ENCODE results near the gene ZNF787. TPM values are rescaled to one million over a fixed set of nuclear protein-coding genes. Genes with fewer than 3 reads are reported as not detected.

Gene ZNF787
- total and polyA plus RNA-seq, 3 donors from 2014 or later = 22.3 to 41.4 (median 35.7) TPM

DNA sequence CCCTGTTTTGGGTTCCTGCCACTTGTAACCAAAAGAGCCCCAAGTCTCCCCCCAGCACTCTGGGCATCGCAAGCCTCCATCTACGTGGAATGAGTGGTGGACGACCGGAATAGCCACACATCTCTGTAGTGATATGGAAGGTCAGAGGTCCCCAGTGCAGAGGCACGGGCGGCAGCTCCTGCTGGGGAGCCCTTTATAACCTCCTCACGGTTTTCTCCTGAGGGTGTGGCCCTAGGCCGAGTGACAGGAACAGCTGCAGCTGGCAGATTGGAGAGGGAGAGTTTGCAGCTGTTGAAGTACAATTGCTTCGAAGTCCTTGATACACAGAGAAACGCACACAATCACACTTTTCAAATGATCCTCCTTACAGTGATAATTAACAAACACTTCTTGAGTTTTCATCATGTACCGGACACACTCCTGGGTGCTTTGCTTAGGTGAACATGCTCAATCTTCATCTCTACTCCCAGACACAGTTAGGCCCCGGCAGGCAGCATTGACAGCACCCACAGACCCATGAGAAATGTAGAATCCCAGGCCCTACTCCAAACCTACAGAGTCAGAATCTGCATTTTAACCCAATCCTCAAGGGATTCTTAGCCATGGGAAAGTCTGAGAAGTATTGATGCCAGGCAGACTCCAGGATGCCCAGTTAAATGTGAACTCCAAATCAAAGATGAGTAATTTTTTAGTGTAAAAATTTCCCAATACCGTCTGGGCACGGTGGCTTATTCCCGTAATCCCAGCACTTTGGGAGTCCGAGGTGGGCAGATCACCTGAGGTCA is 4.9 kb upstream of the ZNF787 start:
- WGBS, 2 donors = 79 to 83% methylated on average over 16 of the region's 16 CpGs
- no peak for DNase-seq
- H3K27me3 ChIP-seq = no peaks in the 10 kb centered on the region

DNA sequence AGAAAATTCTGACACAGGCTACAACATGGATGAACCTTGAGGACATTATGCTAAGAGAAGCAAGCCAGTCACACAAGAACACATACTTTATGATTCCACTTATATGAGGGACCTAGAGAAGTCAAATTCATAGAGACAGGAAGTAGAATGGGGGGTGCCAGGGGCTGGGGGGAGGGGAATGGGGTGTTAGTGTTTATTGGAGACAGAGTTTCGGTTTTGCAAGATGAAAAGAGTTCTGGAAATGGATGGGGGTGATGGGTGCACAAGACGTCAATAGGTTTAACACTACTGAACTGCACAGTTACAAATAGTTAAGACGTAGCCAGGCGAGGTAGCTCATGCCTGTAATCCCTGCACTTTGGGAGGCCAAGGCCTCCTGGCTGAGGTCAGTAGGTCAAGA is 3.5 kb upstream of the ZNF787 start:
- H3K4me1 ChIP-seq = peaks cover 5% of the 10 kb centered on the region
- no peaks in the 10 kb centered on the region for H3K9me3 ChIP-seq
- no peaks in the 10 kb centered on the region for H3K36me3 ChIP-seq (ENCODE audit: low read depth, missing control alignments)
- DNase-seq = no peak
- no peaks in the 10 kb centered on the region for H3K27me3 ChIP-seq
- WGBS, 2 donors = 85% methylated on average over 4 of the region's 4 CpGs
- H3K27ac ChIP-seq = no peak overlapping the region
- H3K4me3 ChIP-seq = no peak overlapping the region
- intact Hi-C loops (cut with DNase I; ENCODE audit: low total_unique reads) = no loop called here
- TF ChIP-seq, protein P1, sequence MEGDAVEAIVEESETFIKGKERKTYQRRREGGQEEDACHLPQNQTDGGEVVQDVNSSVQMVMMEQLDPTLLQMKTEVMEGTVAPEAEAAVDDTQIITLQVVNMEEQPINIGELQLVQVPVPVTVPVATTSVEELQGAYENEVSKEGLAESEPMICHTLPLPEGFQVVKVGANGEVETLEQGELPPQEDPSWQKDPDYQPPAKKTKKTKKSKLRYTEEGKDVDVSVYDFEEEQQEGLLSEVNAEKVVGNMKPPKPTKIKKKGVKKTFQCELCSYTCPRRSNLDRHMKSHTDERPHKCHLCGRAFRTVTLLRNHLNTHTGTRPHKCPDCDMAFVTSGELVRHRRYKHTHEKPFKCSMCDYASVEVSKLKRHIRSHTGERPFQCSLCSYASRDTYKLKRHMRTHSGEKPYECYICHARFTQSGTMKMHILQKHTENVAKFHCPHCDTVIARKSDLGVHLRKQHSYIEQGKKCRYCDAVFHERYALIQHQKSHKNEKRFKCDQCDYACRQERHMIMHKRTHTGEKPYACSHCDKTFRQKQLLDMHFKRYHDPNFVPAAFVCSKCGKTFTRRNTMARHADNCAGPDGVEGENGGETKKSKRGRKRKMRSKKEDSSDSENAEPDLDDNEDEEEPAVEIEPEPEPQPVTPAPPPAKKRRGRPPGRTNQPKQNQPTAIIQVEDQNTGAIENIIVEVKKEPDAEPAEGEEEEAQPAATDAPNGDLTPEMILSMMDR (IDR thresholded peaks at IDR 0.05) = no peak
- no peak for TF ChIP-seq POLR2A (IDR thresholded peaks at IDR 0.05)

More for the DNA sequence above, 4.9 kb upstream of the ZNF787 start:
- H3K27ac ChIP-seq = no peak overlapping the region
- H3K36me3 ChIP-seq (ENCODE audit: low read depth, missing control alignments) = no peaks in the 10 kb centered on the region
- TF ChIP-seq, protein P1 (IDR thresholded peaks at IDR 0.05) = no peak
- TF ChIP-seq POLR2A (IDR thresholded peaks at IDR 0.05) = no peak
- no peaks in the 10 kb centered on the region for H3K9me3 ChIP-seq
- H3K4me3 ChIP-seq = no peak overlapping the region
- intact Hi-C loops (cut with DNase I; ENCODE audit: low total_unique reads) = no loop called here
- H3K4me1 ChIP-seq = no peaks in the 10 kb centered on the region

DNA sequence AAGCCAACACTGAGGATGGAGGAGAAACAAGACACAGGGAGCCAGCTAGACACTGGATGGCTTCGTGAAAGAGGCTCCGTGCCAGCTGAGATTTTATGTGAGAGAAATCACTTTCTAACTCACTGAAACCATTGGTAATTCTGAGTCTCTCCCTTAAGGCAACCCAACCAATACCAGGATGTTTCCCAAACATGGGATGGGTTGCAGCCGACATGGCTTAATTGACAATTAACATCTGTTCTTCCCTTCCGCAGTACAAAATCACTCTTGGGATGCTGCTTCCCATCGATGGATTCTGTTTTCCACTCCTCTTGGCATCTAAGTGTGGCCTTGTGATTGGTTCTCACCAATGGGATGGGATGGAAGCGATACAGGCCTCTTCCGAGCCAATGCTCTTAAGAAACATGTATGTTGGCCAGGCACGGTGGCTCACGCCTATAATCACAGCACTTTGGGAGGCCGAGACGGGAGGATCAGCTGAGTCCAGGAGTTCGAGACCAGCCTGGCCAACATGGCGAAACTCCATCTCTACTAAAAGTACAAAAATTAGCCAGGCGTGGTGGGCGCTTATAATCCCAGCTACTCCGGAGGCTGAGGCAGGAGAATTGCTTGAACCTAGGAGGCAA is 2.3 kb upstream of the ZNF787 start:
- whole genome bisulfite sequencing, 2 donors = 80 to 85% methylated on average over 16 of the region's 16 CpGs
- H3K9me3 ChIP-seq = no peaks in the 10 kb centered on the region
- intact Hi-C loops (cut with DNase I; ENCODE audit: low total_unique reads) = no loop called here
- H3K27ac ChIP-seq = no peak overlapping the region
- no peak for TF ChIP-seq POLR2A (IDR thresholded peaks at IDR 0.05)
- TF ChIP-seq, protein P1 (IDR thresholded peaks at IDR 0.05) = no peak
- no peaks in the 10 kb centered on the region for H3K27me3 ChIP-seq
- no peak overlapping the region for H3K4me3 ChIP-seq
- H3K4me1 ChIP-seq = peaks cover 17% of the 10 kb centered on the region
- no peak for DNase-seq
- no peaks in the 10 kb centered on the region for H3K36me3 ChIP-seq (ENCODE audit: low read depth, missing control alignments)

DNA sequence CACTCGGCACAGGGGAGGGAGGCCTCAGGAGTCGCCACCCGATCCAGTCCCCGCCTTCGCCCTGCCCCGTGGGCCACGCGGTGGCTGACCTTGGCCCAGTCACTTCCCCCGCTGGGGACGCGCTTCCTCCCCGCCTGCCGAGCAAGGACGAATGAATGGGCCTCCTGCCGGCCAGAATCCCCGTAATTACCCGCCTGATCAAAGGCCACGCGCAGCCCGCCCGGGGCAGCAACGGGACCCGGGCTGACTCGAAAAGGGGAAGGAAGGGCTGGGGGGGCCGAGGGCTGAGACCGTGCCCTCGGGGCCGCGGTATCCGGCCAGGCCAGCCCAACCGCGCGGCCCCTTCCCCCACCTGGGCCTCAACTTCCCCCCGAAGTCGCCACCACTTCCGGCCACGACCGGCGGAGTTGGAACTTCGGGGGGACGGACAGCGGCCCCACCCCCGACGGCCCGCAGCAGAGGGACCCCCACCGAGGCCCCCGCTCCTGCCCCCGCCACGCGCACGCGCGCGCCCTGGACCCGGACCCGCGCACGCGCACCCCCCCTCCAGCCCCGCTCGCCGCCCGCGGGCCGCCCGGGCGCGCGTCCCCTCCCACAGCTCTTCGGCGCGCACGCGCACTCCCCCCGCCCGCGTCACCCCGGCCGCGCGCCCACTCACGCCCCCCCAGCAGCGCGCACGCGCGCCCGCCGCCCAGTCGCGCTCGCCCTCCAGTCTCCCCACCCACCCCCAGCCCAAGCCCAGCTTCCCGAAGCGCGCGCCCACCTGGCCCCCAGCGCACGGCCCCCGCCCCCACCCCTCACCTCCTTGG is 520 bp downstream of the ZNF787 start:
- 0 to 1% methylated on average over 10 to 32 of the region's 99 CpGs for WGBS, 2 donors
- peak; percentile 91 for DNase-seq
- TF ChIP-seq POLR2A (IDR thresholded peaks at IDR 0.05) = no peak
- TF ChIP-seq, protein P1 (IDR thresholded peaks at IDR 0.05) = peak in 1 of 3 experiments; percentile 5
- no peaks in the 10 kb centered on the region for H3K27me3 ChIP-seq
- intact Hi-C loops (cut with DNase I; ENCODE audit: low total_unique reads) = no loop called here
- H3K27ac ChIP-seq = peak overlapping the region; percentile 88 to 94
- no peaks in the 10 kb centered on the region for H3K36me3 ChIP-seq (ENCODE audit: low read depth, missing control alignments)
- H3K9me3 ChIP-seq = no peaks in the 10 kb centered on the region
- H3K4me3 ChIP-seq = peak overlapping the region; percentile 83 to 92
- H3K4me1 ChIP-seq = peaks cover 38% of the 10 kb centered on the region

Data from testis (tissue), 3 donors.